OCI-M1 (cell line): ENCODE data around the gene RFTN1.

Source experiments
- DNase-seq: peaks from one replicate; lab custom pipeline; 2025; lab: John Stamatoyannopoulos, UW

The RFTN1 gene

GRCh38 chr3:16466822-16467221 is 46.7 kb downstream of the RFTN1 start:
- no peak for DNase-seq

GRCh38 chr3:16464511-16465148 is 48.9 kb downstream of the RFTN1 start:
- no peak for DNase-seq

GRCh38 chr3:16463914-16464313 is 49.6 kb downstream of the RFTN1 start:
- DNase-seq: no peak

GRCh38 chr3:16463119-16463518 is 50.4 kb downstream of the RFTN1 start:
- DNase-seq: no peak

- DNase-seq: no peak
Observed at GRCh38 chr3:16462679-16463078, 50.8 kb downstream of the RFTN1 start.

GRCh38 chr3:16461463-16462245 is 51.8 kb downstream of the RFTN1 start:
- no peak for DNase-seq

- DNase-seq: no peak
Observed at GRCh38 chr3:16460886-16461285, 52.6 kb downstream of the RFTN1 start.

- no peak for DNase-seq
Observed at GRCh38 chr3:16460273-16460672, 53.2 kb downstream of the RFTN1 start.

- no peak for DNase-seq
Observed at GRCh38 chr3:16456784-16457415, 56.6 kb downstream of the RFTN1 start.

- no peak for DNase-seq
Observed at GRCh38 chr3:16455966-16456365, 57.5 kb downstream of the RFTN1 start.

- no peak for DNase-seq
Observed at GRCh38 chr3:16455001-16455400, 58.5 kb downstream of the RFTN1 start.

- no peak for DNase-seq
Observed at GRCh38 chr3:16452261-16452660, 61.2 kb downstream of the RFTN1 start.

- DNase-seq: no peak
Observed at GRCh38 chr3:16449369-16449768, 64.1 kb downstream of the RFTN1 start.

GRCh38 chr3:16448639-16449070 is 64.8 kb downstream of the RFTN1 start:
- DNase-seq: no peak

- DNase-seq: no peak
Observed at GRCh38 chr3:16447135-16447534, 66.4 kb downstream of the RFTN1 start.

GRCh38 chr3:16444344-16444743 is 69.2 kb downstream of the RFTN1 start:
- no peak for DNase-seq

- no peak for DNase-seq
Observed at GRCh38 chr3:16442730-16443129, 70.8 kb downstream of the RFTN1 start.

- no peak for DNase-seq
Observed at GRCh38 chr3:16441371-16441875, 72.1 kb downstream of the RFTN1 start.

- DNase-seq: no peak
Observed at GRCh38 chr3:16439848-16440708, 73.4 kb downstream of the RFTN1 start.

GRCh38 chr3:16439163-16439847 is 74.2 kb downstream of the RFTN1 start:
- DNase-seq: no peak

- no peak for DNase-seq
Observed at GRCh38 chr3:16437640-16438039, 75.9 kb downstream of the RFTN1 start.
